ENCODE measurements around the gene ALCAM.

Gene ALCAM

DNA sequence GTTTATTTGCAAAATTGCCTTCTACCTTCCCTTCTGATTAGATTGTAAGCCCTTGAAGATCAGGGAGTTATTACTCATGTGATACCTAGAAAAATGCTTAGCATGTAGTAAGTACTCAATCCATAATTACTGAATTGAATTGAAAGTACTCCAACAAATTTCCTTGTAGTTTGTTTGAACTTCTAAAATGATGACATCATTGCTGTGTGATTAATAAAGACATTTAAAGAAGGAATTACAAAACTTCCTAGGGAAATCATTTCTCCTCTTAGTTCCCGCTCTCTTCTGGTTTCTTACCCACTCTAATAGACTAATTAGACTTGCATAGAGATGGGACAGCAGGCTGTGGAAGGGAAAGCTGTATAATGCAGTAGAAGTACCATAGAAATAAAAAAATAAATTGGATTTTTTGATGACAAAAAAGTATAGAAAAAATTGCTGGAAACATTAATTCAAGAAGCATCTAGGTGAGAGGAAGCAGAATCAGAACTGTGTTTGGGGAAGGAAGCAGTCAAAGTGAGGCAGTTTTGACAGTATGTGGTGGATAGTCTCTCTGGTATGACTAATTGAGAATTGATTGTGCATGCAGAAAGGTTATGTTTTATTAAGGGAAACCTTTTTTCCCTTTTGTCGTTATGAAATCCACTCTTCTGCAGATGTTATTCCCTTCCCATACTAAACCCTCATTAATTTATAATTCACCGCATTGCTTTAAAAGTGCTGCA lies 93.0 kb downstream of the ALCAM start:
- Histone ChIP-seq H3K4me3 (ENCODE audit: low read length) (no peak overlapping the region), H3K36me3 (ENCODE audit: control insufficient read depth, insufficient read depth, low read length) (no peaks in the 10 kb centered on the region), H3K27ac (ENCODE audit: low read depth, low read length) (no peak overlapping the region), H3K4me1 (ENCODE audit: control insufficient read depth, insufficient read depth, low read length) (no peaks in the 10 kb centered on the region), H3K27me3 (ENCODE audit: control insufficient read depth, insufficient read depth, low read length) (no peaks in the 10 kb centered on the region), H3K9ac (ENCODE audit: low read length) (no peak overlapping the region)

DNA sequence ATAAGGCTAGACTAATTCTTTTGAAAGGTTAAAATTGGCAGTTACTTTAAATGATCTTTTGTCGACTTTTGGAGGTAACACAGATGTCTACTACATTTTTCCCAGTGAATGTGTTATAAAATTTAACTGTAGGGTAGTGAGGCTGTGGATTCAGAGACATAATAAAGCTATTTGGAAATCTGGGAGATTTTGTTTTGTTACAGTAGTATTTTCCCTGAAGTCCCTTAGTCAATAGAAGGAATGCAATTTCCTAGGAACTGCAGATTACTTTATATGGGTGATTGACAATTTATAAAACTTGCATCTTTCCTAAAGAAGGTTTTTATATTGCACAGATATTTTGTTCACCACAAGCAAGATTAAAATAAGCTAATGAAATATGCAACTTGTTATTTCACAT lies 96.9 kb downstream of the ALCAM start:
- Histone ChIP-seq H3K4me1 (ENCODE audit: control insufficient read depth, insufficient read depth, low read length) (no peaks in the 10 kb centered on the region), H3K9ac (ENCODE audit: low read length) (no peak overlapping the region), H3K27me3 (ENCODE audit: control insufficient read depth, insufficient read depth, low read length) (no peaks in the 10 kb centered on the region)

GRCh38 chr3:105465251-105465853 lies 98.6 kb downstream of the ALCAM start:
- Histone ChIP-seq H3K9ac (ENCODE audit: low read length) (no peak overlapping the region), H3K27me3 (ENCODE audit: control insufficient read depth, insufficient read depth, low read length) (no peaks in the 10 kb centered on the region), H3K36me3 (ENCODE audit: control insufficient read depth, insufficient read depth, low read length) (no peaks in the 10 kb centered on the region), H3K27ac (ENCODE audit: low read depth, low read length) (no peak overlapping the region), H3K4me3 (ENCODE audit: low read length) (no peak overlapping the region), H3K4me1 (ENCODE audit: control insufficient read depth, insufficient read depth, low read length) (no peaks in the 10 kb centered on the region)

More for the DNA sequence above, 96.9 kb downstream of the ALCAM start:
- Histone ChIP-seq H3K36me3 (ENCODE audit: control insufficient read depth, insufficient read depth, low read length) (no peaks in the 10 kb centered on the region), H3K4me3 (ENCODE audit: low read length) (no peak overlapping the region), H3K27ac (ENCODE audit: low read depth, low read length) (no peak overlapping the region)

DNA sequence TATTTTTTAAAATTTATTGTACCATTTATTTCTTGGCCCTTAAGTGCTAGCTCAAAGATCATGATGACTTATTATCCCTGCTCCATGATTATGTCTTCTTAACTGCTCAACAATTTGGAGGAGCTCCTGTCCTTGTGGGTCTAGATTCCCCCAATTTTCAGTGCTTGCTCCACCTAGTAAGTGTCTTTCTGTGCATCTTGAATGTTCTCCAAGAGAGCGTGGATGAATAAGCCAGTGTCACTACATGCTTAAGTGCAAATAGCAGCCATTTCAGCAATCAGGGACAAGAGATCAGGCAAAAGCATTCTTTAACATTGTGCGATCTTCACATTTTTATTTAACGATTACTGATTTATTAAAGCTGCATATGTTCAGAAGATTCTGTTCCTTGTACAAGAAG lies 99.4 kb downstream of the ALCAM start:
- no peak overlapping the region for H3K27ac ChIP-seq (ENCODE audit: low read depth, low read length)
- no peaks in the 10 kb centered on the region for H3K27me3 ChIP-seq (ENCODE audit: control insufficient read depth, insufficient read depth, low read length)
- H3K9ac ChIP-seq (ENCODE audit: low read length), result no peak overlapping the region
- H3K4me1 ChIP-seq (ENCODE audit: control insufficient read depth, insufficient read depth, low read length), result no peaks in the 10 kb centered on the region
- no peak overlapping the region for H3K4me3 ChIP-seq (ENCODE audit: low read length)
- no peaks in the 10 kb centered on the region for H3K36me3 ChIP-seq (ENCODE audit: control insufficient read depth, insufficient read depth, low read length)

GRCh38 chr3:105466495-105467404 lies 100.0 kb downstream of the ALCAM start:
- no peak overlapping the region for H3K9ac ChIP-seq (ENCODE audit: low read length)

DNA sequence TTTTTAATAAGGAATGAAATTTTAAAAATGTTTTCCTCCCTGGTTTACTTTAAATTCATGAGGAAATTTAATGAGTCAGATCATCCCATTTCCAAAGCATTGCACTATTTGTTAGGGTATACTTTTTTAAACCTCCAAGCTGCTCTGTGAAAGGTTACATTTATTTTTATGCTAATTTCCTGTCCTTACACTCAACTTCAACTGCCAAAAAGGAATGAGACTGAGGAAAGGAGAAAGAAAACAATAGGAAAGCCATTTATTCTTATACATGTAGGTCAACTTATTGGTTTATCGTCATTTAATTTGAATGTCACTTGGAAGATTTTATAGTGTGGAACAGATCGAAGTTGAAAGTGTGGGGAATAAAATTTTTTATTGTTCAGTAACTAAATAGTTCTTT lies 104.1 kb downstream of the ALCAM start:
- H3K27me3 ChIP-seq (ENCODE audit: control insufficient read depth, insufficient read depth, low read length), result no peaks in the 10 kb centered on the region
- H3K9ac ChIP-seq (ENCODE audit: low read length), result no peak overlapping the region

More at GRCh38 chr3:105466495-105467404, 100.0 kb downstream of the ALCAM start:
- H3K36me3 ChIP-seq (ENCODE audit: control insufficient read depth, insufficient read depth, low read length), result no peaks in the 10 kb centered on the region
- no peaks in the 10 kb centered on the region for H3K27me3 ChIP-seq (ENCODE audit: control insufficient read depth, insufficient read depth, low read length)
- H3K27ac ChIP-seq (ENCODE audit: low read depth, low read length), result no peak overlapping the region
- no peak overlapping the region for H3K4me3 ChIP-seq (ENCODE audit: low read length)
- H3K4me1 ChIP-seq (ENCODE audit: control insufficient read depth, insufficient read depth, low read length), result no peaks in the 10 kb centered on the region

GRCh38 chr3:105473521-105474223 lies 107.0 kb downstream of the ALCAM start:
- Histone ChIP-seq H3K27ac (ENCODE audit: low read depth, low read length) (no peak overlapping the region), H3K36me3 (ENCODE audit: control insufficient read depth, insufficient read depth, low read length) (no peaks in the 10 kb centered on the region), H3K9ac (ENCODE audit: low read length) (no peak overlapping the region), H3K4me1 (ENCODE audit: control insufficient read depth, insufficient read depth, low read length) (no peaks in the 10 kb centered on the region), H3K4me3 (ENCODE audit: low read length) (no peak overlapping the region), H3K27me3 (ENCODE audit: control insufficient read depth, insufficient read depth, low read length) (no peaks in the 10 kb centered on the region)

More for the DNA sequence above, 104.1 kb downstream of the ALCAM start:
- Histone ChIP-seq H3K27ac (ENCODE audit: low read depth, low read length) (no peak overlapping the region), H3K4me3 (ENCODE audit: low read length) (no peak overlapping the region), H3K36me3 (ENCODE audit: control insufficient read depth, insufficient read depth, low read length) (no peaks in the 10 kb centered on the region), H3K4me1 (ENCODE audit: control insufficient read depth, insufficient read depth, low read length) (no peaks in the 10 kb centered on the region)

DNA sequence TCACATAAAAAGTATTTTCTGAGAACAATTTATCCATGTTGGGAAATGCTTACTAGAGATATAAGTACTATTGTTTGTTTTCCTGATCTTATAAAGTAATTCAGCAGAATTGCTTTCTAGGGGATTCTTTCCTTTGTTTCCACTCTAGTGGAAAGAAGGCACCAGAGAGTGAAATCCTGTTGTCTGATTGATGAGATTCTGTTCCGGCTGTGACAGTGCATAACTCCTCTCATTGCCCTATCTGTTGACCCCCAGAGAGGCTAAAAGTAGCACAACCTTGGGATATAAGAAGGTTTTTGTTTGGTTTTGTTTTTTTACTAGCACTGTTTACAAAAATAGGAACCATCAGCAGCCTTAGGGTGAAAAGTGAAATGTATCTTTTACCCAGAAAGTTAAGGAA lies 114.1 kb downstream of the ALCAM start:
- Histone ChIP-seq H3K27ac (ENCODE audit: low read depth, low read length) (no peak overlapping the region), H3K27me3 (ENCODE audit: control insufficient read depth, insufficient read depth, low read length) (no peaks in the 10 kb centered on the region), H3K4me1 (ENCODE audit: control insufficient read depth, insufficient read depth, low read length) (no peaks in the 10 kb centered on the region), H3K9ac (ENCODE audit: low read length) (no peak overlapping the region), H3K4me3 (ENCODE audit: low read length) (no peak overlapping the region), H3K36me3 (ENCODE audit: control insufficient read depth, insufficient read depth, low read length) (no peaks in the 10 kb centered on the region)

- no peak overlapping the region for H3K4me3 ChIP-seq (ENCODE audit: low read length)
- no peaks in the 10 kb centered on the region for H3K4me1 ChIP-seq (ENCODE audit: control insufficient read depth, insufficient read depth, low read length)
- no peak overlapping the region for H3K9ac ChIP-seq (ENCODE audit: low read length)
- H3K27me3 ChIP-seq (ENCODE audit: control insufficient read depth, insufficient read depth, low read length), result no peaks in the 10 kb centered on the region
- no peak overlapping the region for H3K27ac ChIP-seq (ENCODE audit: low read depth, low read length)
- H3K36me3 ChIP-seq (ENCODE audit: control insufficient read depth, insufficient read depth, low read length), result no peaks in the 10 kb centered on the region
Measured at GRCh38 chr3:105483476-105483875, 116.8 kb downstream of the ALCAM start.

DNA sequence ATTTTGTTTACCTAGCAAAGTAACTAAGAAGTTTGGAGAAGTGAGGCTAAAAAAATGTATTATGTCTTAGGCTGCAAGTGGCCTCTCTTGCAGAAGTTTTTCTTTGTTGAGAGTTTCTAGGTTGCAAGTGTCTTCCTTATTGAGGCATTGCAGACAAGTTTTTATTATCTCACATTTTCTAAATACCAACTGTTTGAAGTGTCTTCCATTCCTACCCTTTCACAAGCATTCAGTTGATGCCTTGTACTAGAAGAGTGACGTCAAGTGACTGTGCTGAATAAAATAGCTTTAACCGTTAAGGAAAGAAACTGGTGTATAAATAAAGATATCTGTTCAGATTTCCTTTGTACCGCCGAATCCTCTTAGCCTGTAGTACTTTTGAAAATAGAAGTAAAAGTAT lies 123.3 kb downstream of the ALCAM start:
- H3K27ac ChIP-seq (ENCODE audit: low read depth, low read length), result no peak overlapping the region
- no peak overlapping the region for H3K4me3 ChIP-seq (ENCODE audit: low read length)

DNA sequence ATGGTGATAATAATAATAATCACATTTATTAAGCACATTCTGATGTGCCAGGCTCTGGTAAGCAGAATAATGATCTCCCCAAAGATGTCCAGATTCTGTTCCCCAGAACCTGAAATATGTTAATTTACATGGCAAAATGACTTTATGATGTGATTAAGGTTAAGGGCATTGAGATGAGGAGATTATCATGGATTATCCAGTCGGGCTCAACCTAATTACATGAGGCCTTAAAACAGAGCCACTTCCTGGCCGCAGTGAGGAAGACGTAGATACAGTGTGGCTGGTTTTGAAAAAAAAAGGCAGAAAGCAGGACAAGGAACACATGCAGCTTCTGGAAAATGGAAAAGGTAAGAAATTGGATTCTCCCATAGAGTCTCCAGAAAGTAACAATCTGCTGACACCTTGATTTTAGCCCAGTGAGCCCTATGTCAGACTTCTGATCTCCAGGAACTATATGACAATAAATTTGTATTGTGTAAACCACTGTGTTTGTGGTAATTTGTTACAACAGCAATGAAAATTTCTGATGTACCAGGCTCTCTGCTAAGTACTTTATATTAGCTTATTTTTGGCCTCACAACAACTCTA lies 126.7 kb downstream of the ALCAM start:
- no peaks in the 10 kb centered on the region for H3K36me3 ChIP-seq (ENCODE audit: control insufficient read depth, insufficient read depth, low read length)
- H3K4me3 ChIP-seq (ENCODE audit: low read length), result no peak overlapping the region
- H3K4me1 ChIP-seq (ENCODE audit: control insufficient read depth, insufficient read depth, low read length), result no peaks in the 10 kb centered on the region
- H3K27me3 ChIP-seq (ENCODE audit: control insufficient read depth, insufficient read depth, low read length), result no peaks in the 10 kb centered on the region
- no peak overlapping the region for H3K27ac ChIP-seq (ENCODE audit: low read depth, low read length)
- no peak overlapping the region for H3K9ac ChIP-seq (ENCODE audit: low read length)

More for the DNA sequence above, 123.3 kb downstream of the ALCAM start:
- Histone ChIP-seq H3K4me1 (ENCODE audit: control insufficient read depth, insufficient read depth, low read length) (no peaks in the 10 kb centered on the region), H3K27me3 (ENCODE audit: control insufficient read depth, insufficient read depth, low read length) (no peaks in the 10 kb centered on the region), H3K9ac (ENCODE audit: low read length) (no peak overlapping the region), H3K36me3 (ENCODE audit: control insufficient read depth, insufficient read depth, low read length) (no peaks in the 10 kb centered on the region)

GRCh38 chr3:105495021-105495420 lies 128.3 kb downstream of the ALCAM start:
- Histone ChIP-seq H3K4me1 (ENCODE audit: control insufficient read depth, insufficient read depth, low read length) (no peaks in the 10 kb centered on the region), H3K4me3 (ENCODE audit: low read length) (no peak overlapping the region), H3K27me3 (ENCODE audit: control insufficient read depth, insufficient read depth, low read length) (no peaks in the 10 kb centered on the region), H3K9ac (ENCODE audit: low read length) (no peak overlapping the region), H3K27ac (ENCODE audit: low read depth, low read length) (no peak overlapping the region), H3K36me3 (ENCODE audit: control insufficient read depth, insufficient read depth, low read length) (no peaks in the 10 kb centered on the region)
